Measurements from ENCODE around the gene SMCO4.

SMCO4 gene

GRCh38 chr11:93541884-93542810 is 1.0 kb downstream of the SMCO4 start:
- peaks cover 5% of the 10 kb centered on the region for H3K4me1 ChIP-seq (ENCODE audit: low read depth, poor library complexity, severe bottlenecking)
- H4K20me1 ChIP-seq (ENCODE audit: insufficient read depth) = no peaks in the 10 kb centered on the region
- TF ChIP-seq, protein P1, sequence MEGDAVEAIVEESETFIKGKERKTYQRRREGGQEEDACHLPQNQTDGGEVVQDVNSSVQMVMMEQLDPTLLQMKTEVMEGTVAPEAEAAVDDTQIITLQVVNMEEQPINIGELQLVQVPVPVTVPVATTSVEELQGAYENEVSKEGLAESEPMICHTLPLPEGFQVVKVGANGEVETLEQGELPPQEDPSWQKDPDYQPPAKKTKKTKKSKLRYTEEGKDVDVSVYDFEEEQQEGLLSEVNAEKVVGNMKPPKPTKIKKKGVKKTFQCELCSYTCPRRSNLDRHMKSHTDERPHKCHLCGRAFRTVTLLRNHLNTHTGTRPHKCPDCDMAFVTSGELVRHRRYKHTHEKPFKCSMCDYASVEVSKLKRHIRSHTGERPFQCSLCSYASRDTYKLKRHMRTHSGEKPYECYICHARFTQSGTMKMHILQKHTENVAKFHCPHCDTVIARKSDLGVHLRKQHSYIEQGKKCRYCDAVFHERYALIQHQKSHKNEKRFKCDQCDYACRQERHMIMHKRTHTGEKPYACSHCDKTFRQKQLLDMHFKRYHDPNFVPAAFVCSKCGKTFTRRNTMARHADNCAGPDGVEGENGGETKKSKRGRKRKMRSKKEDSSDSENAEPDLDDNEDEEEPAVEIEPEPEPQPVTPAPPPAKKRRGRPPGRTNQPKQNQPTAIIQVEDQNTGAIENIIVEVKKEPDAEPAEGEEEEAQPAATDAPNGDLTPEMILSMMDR (conservative IDR thresholded peaks at IDR 0.05; ENCODE audit: low read depth, low read length) = no peak
- peak overlapping the region; percentile 21; the same call in 1 of the 2 replicates for H3K4me2 ChIP-seq
- peak overlapping the region; percentile 39; the same call in 1 of the 2 replicates for H3K9ac ChIP-seq
- H2AFZ ChIP-seq (ENCODE audit: low read depth) = peak overlapping the region; percentile 44; the same call in 1 of the 2 replicates
- H3K36me3 ChIP-seq (ENCODE audit: insufficient read depth) = no peaks in the 10 kb centered on the region
- H3K4me3 ChIP-seq (IDR thresholded peaks at IDR 0.05; ENCODE audit: insufficient read depth, low read depth, low read length) = no peak overlapping the region
- H3K79me2 ChIP-seq (ENCODE audit: insufficient read depth, low read depth) = no peaks in the 10 kb centered on the region
- no peak overlapping the region for H3K27ac ChIP-seq
- no peaks in the 10 kb centered on the region for H3K27me3 ChIP-seq (ENCODE audit: insufficient read depth, low read depth)

GRCh38 chr11:93540896-93541553 is 2.2 kb downstream of the SMCO4 start:
- Histone ChIP-seq H3K9ac (no peak overlapping the region), H3K4me1 (ENCODE audit: low read depth, poor library complexity, severe bottlenecking) (peaks cover 9% of the 10 kb centered on the region), H3K79me2 (ENCODE audit: insufficient read depth, low read depth) (no peaks in the 10 kb centered on the region), H4K20me1 (ENCODE audit: insufficient read depth) (no peaks in the 10 kb centered on the region), H3K36me3 (ENCODE audit: insufficient read depth) (no peaks in the 10 kb centered on the region), H2AFZ (ENCODE audit: low read depth) (no peak overlapping the region), H3K4me3 (IDR thresholded peaks at IDR 0.05; ENCODE audit: insufficient read depth, low read depth, low read length) (no peak overlapping the region), H3K27me3 (ENCODE audit: insufficient read depth, low read depth) (no peaks in the 10 kb centered on the region), H3K27ac (no peak overlapping the region), H3K4me2 (no peak overlapping the region)
- TF ChIP-seq, protein P1 (conservative IDR thresholded peaks at IDR 0.05; ENCODE audit: low read depth, low read length) = no peak

- TF ChIP-seq, protein P1 (conservative IDR thresholded peaks at IDR 0.05; ENCODE audit: low read depth, low read length) = no peak
- Histone ChIP-seq H3K36me3 (ENCODE audit: insufficient read depth) (no peaks in the 10 kb centered on the region), H3K27ac (no peak overlapping the region), H3K27me3 (ENCODE audit: insufficient read depth, low read depth) (no peaks in the 10 kb centered on the region), H3K4me1 (ENCODE audit: low read depth, poor library complexity, severe bottlenecking) (peaks cover 9% of the 10 kb centered on the region), H3K4me3 (IDR thresholded peaks at IDR 0.05; ENCODE audit: insufficient read depth, low read depth, low read length) (no peak overlapping the region), H3K4me2 (no peak overlapping the region), H2AFZ (ENCODE audit: low read depth) (no peak overlapping the region), H4K20me1 (ENCODE audit: insufficient read depth) (no peaks in the 10 kb centered on the region), H3K9ac (no peak overlapping the region), H3K79me2 (ENCODE audit: insufficient read depth, low read depth) (no peaks in the 10 kb centered on the region)
Observed at GRCh38 chr11:93540337-93540736, 2.9 kb downstream of the SMCO4 start.

DNA sequence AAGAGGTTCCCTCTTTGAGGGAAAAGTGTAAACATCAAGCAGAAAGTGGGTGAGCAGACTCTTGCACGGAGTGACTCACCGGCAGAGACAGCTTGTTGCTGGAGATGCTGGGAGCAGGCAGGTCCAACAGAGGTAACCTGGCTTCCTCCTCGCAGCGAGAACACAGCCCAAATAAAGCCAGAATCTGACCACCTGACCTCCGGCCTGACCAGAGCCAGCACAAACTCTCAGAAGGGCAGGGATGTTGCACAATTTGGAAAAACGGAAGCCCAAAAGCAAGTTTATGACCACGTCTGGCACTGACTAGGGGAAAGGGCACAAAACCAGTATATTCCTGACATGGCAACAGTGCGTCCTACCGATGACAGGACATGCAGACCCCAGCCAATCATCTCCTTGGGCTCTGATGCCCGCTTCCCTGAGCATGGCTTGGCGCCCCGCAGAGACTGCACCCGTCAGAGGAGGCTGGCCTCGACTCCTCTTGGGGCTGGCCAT is 5.4 kb downstream of the SMCO4 start:
- Histone ChIP-seq H4K20me1 (ENCODE audit: insufficient read depth) (no peaks in the 10 kb centered on the region), H3K9ac (no peak overlapping the region), H3K4me1 (ENCODE audit: low read depth, poor library complexity, severe bottlenecking) (peaks cover 4% of the 10 kb centered on the region), H3K27me3 (ENCODE audit: insufficient read depth, low read depth) (no peaks in the 10 kb centered on the region), H3K36me3 (ENCODE audit: insufficient read depth) (no peaks in the 10 kb centered on the region), H3K27ac (no peak overlapping the region), H3K4me3 (IDR thresholded peaks at IDR 0.05; ENCODE audit: insufficient read depth, low read depth, low read length) (no peak overlapping the region), H3K4me2 (no peak overlapping the region), H3K79me2 (ENCODE audit: insufficient read depth, low read depth) (no peaks in the 10 kb centered on the region), H2AFZ (ENCODE audit: low read depth) (no peak overlapping the region)
- TF ChIP-seq, protein P1 (conservative IDR thresholded peaks at IDR 0.05; ENCODE audit: low read depth, low read length) = no peak

All from KMS-11 (cell line).